ENCODE measurements around the gene PADI6.
"Not testable (repeated sequence)": the region's sequence is repeated elsewhere in the genome, so short reads cannot be mapped to it uniquely, and the experiment has no call there.

The PADI6 gene

DNA sequence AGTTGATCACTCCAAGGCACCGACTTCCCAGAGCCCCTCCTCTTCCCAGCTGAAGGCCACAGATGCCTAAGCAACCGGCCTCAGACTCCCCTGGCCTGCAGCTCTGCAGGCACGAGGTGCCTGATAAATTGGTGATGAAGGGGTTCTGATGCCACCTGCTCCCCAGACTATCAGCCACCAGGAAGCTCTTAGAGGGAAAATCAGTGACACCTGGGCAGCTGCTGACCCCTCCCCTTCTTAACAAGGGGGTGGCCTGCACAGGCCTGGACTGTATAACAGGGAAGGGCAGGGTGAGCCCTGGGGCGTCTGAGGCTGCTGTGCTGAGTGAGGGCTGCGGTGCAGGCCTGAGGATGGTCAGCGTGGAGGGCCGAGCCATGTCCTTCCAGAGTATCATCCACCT, at the start of gene PADI6:
PADI6 (plus strand) TSS at position 301 of the 400 bp plus-strand sequence; CDS start at position 351, 50 bp downstream.
- DNase-seq (ENCODE audit: low read depth), result no peak

DNA sequence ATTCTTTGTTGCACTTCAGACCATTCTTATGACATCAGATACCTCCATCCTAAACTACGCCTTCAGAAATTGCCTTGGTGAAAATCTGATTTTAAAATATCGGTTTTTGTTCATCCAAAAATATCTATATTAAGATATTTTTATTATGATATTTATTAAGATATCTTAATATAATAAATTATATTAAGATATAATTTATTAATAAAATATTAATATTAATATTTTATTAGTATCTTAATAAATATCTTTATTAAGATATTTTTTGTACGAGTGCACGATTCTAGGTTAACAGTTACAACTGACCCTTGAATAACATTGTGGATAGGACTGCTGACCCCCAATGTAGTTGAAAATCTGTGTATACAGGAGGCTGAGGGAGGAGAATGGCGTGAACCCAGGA, 43.1 kb upstream of the PADI6 start:
- no peak for DNase-seq (ENCODE audit: low read depth)

DNA sequence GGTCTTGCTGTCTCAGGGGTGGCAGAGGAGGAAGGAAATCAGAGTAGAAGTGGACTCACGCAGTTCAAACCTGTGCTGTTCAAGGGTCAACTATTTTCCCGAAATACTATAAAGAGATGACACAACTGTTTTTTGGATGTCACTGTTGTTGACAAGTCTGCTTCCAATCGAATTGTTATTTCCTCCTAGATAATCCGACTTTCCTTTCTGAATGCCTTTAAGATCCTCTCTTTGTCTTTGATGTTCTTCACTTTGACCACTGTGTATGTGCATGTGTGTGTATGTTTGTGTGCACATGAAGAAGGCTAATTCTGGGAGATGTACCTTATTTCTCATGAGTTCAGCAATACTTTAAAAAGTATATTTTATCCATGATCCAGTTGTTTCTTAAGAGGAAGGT, 42.4 kb upstream of the PADI6 start:
- no peak for DNase-seq (ENCODE audit: low read depth)

DNA sequence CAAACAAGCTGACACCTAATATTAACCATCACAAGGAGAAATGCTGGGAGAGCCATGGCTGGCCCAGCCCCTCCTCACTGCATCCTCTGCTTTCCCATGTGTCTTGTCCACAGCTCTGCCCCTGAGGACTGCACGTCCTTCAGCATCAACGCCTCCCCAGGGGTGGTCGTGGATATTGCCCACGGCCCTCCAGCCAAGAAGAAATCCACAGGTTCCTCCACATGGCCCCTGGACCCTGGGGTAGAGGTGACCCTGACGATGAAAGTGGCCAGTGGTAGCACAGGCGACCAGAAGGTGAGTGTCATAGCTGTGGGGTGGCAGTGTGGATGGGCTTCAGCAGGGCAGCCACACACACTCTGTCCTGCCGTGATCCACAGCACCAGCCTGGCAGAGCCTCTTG, 41.1 kb upstream of the PADI6 start:
- no peak for DNase-seq (ENCODE audit: low read depth)

DNA sequence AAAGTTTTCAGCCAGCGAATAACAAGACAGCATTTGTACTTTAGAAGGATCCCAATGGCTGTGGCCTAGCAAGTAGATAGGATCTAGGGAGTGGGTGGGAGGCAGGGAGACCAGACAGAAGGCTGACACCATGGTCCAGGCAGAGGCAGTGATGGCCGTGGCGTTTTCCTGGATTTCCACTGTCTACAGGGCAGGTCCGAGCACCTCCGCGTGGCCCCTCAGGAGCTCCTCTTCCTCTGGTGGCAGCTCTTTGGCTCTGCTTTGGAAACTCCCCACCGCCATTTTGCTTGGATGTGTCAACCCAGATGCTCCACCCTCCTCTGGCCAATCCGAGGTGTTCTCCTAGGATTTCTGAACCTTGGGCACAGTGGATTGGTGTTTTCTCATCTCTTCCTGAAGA, 38.9 kb upstream of the PADI6 start:
- no peak for DNase-seq (ENCODE audit: low read depth)

DNA sequence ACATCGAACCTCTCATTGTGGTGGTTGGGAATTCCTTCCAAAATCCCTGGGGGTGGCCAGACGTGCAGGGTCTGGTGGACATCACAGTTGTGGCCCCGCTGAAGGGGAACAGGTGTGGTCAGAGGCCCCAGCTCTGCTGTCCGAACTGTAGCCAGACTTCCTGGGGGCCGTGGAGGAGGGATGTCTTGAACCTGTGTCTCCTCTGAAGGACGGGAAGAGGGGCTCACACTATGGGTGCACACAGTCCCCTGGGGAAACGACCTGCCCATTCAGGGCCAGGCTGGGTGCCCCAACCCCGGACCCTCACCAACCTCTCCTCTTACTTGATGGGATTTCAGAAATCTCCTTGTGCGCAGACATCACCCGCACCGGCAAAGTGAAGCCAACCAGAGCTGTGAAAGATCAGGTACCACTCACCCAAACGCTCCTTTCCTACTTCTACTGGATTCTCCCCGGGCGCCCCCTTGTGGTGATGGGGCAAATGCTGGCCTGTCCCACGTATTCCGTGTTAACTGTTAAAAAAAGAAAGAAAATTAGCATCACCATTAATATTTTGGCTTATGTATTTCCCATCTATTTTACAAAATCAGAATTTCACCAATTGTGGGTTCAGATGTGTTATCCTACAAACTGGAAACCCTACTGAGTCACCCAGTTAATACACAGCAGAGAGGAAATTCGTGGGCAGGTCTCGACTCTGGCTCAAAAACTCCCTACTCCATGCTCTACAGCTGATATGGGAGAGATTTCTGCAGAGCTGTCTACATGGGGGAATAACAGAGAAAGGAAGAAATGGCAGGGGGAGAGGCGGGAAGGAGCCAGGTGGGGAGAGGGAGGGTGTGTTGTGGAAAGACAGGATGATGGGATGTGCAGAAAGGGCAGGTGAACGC, 35.9 kb upstream of the PADI6 start:
- peak; percentile 48 for DNase-seq (ENCODE audit: low read depth)

DNA sequence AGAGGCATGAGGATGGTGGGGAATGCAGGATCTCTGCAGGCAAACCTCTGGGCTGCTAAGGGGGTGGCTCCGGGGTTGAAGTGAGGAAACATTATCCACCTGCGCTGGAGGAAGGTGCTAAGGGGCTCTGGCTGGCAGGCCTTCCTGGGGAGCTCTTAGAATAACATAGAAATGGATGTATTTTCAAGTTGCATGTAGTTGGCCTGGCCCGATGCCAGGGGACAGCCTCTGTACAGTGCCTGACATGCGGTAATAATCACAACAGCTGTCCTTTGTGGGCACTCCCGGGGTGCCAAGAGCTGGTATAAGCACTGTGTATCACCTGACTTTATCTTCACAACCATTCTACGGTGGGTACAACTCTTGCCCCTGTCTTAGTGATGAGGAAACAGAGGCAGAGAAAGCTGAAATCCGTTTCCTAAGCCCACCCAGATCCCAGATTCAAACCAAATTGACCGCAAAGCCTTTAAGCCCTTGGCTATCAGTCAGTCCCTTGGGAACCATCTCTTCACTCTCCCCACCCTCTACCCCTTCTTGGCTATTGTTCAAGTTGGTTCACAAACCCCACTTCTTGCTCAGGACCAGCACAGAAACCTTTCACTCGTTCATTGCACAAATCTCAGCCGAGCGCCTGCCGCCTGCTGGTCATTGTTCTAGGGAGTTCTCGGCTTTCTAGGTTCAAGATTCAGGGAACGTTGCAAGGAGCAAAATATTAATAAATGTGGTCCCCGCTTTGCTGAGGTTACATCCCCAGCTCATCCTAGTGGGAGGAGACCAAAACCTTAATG, 33.1 kb upstream of the PADI6 start:
- no peak for DNase-seq (ENCODE audit: low read depth)

DNA sequence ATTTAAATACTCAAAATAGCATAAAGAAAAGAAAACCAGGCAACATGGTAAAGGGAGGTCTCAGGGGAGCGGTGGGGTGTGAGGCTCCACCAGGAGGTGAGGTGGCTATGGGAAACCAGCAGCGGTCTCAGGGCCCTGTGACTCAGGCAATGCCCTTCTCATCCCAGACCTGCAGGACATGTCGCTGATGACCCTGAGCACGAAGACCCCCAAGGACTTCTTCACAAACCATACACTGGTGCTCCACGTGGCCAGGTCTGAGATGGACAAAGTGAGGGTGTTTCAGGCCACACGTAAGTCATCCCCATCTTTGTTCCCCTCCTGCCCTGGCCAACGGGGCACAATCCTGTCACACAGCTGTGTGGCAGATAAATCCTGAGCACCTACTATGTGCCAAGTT, 32.5 kb upstream of the PADI6 start:
- DNase-seq (ENCODE audit: low read depth), result no peak

DNA sequence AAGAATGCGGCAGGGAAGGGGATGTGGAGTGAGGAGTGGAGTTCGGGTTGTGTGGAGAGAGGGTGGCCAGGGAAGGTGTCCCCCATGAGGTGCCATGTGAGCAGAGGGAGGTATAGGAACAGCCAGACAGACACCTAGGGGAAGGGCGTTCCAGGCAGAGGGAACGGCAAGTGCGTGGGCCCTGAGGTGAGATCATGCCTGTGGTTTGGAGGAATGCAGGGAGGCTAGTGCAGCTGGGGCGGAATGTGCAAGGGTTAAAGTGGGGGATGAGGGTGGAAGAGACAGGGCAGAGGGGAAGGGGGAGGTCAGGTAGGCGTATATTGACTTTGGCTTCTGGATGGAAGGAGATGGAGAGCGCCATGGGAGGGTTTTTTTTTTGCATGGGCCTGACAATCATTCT, 31.6 kb upstream of the PADI6 start:
- DNase-seq (ENCODE audit: low read depth), result no peak

DNA sequence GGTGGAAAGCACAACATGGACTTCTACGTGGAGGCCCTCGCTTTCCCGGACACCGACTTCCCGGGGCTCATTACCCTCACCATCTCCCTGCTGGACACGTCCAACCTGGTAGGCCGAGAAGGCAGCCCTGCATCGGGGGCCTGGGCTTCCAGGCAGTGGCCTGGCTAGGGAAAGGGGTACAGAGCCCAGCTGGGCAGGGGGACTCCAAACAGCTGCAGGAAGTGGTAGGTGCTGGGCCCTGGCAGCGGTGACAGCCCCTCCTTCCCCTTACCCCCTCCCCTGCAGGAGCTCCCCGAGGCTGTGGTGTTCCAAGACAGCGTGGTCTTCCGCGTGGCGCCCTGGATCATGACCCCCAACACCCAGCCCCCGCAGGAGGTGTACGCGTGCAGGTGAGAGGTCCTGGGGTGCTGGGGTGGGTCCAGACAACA, 30.0 kb upstream of the PADI6 start:
- no peak for DNase-seq (ENCODE audit: low read depth)

DNA sequence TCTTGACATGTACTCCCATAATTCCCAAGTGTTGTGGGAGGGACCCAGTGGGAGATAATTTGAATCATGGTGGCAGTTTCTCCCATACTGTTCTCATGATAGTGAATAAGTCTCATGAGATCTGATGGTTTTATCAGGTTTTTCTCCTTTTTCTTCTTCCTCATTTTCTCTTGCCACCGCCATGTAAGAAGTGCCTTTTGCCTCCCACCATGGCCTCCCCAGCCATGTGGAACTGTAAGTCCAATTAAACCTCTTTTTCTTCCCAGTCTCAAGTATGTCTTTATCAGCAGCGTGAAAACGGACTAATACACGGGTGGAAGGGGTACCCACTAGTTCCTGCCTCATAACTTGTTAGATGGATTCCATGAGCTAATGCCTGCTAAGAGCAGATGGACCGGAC, 26.5 kb upstream of the PADI6 start:
- DNase-seq (ENCODE audit: low read depth), result not testable (repeated sequence)

DNA sequence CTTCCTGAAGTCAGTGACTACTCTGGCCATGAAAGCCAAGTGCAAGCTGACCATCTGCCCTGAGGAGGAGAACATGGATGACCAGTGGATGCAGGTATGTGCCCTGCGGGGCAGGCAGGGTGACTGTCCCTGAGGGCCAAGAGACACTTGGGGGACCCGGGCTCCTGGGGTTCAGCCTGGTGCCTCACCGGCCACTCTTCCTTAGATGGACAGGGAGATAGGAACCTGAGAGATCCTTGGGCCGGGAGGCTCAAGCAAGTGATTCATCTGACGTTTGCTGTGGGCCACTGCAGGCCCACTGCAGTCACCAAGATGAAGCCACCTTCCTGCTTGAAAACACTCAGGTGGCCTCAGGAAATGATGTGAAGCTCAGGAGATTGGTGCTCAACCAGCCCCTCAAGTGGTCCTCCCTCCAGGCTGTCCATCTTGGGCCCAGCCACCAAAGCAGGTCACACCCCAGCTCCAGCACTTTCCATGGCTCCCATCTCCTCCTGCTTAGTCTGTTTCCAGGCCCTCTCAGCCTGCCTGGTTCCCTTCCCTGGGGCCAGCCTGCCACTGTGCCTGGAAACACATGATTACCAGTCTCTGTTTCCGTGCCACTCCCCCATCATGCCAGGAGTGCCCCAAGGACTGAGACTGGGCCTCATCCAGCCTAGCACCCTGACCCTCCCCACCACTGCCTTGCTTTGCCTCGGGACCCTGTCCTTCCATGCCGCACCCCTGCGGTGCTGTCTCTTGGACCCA, 25.8 kb upstream of the PADI6 start:
- no peak for DNase-seq (ENCODE audit: low read depth)

DNA sequence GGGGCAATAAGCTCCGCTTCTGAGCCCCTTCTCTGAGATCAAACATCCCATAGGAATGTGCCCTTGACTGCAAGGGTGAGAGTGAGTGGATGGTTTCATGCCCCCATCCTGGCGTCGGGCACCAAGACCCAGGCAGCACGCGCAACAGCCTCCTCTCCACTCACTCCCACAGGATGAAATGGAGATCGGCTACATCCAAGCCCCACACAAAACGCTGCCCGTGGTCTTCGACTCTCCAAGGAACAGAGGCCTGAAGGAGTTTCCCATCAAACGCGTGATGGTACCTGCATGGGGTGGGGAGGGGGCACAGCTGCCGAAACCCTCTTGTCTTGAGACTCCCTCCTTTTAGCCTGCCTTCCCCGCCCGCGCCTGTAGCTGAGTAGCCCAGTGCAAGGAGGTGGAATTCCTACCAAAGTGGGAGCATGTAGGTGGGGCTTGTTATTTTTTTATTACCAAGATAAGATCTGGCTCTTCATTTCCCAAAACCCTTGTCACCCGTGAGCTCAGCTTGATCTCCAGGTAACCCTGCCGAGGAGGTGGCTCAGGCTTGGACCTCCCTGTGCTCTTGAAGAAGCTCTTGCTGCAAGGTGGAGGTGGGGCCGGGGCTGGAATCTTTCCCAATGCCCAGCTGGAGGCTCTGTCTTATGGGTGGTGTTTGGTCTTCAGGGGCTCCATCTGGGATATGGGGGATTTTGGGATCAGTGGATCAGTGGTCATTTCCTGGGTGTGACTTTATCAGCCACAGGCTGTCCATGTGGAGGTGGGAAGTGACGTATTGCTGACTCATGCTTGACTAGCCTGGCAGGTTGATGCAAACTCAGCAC, 24.0 kb upstream of the PADI6 start:
- DNase-seq (ENCODE audit: low read depth), result no peak

DNA sequence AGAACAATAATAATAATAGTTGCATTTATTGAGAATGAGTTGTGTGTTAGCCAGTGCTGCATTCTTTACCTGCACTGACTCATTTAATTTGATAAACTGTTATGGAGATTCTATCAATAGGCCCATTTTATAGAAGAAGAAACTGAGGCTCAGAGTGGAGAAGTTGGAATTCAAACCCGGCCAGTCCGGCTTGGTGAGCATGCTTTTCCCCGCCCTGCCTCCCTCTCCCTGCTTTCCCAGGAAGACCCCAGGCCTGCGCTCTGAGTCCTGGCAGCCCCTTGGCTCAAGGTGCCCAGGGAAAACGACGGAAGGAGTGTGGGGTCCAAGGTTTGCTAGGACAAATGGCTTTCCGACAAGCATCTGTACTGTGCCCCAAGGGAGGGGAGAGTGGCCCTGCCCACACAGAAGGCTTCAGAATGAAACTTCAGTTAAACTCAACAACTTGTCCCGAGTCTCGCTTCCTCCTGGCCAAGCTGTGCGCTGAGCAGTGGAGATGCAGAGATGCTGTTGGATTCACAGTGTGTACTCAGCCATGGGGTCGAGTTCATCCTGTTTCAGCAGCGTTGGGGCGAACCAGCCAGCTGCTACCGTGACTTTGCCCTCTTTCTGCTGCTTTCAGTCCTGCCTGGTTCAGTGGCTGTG, 23.3 kb upstream of the PADI6 start:
- DNase-seq (ENCODE audit: low read depth), result no peak

DNA sequence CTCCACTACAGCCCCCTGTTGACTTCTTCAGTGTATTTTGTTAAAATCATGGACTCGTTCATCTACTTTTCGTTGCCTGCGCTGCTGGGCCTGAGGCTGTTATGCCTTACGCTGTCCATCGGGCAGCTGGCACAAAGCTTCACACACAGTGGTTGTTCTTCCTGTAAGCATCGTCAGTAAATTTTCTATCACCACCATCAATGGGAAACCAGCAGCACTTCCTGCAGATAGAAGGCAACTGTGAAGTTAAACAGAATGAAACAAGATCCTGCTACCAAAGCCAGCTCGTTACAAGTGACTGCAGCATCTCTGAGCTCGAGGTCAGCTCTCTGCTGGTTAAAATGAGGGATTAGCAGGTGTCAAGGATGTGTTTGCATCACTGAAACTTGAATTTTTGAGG, 21.9 kb upstream of the PADI6 start:
- DNase-seq (ENCODE audit: low read depth), result no peak

DNA sequence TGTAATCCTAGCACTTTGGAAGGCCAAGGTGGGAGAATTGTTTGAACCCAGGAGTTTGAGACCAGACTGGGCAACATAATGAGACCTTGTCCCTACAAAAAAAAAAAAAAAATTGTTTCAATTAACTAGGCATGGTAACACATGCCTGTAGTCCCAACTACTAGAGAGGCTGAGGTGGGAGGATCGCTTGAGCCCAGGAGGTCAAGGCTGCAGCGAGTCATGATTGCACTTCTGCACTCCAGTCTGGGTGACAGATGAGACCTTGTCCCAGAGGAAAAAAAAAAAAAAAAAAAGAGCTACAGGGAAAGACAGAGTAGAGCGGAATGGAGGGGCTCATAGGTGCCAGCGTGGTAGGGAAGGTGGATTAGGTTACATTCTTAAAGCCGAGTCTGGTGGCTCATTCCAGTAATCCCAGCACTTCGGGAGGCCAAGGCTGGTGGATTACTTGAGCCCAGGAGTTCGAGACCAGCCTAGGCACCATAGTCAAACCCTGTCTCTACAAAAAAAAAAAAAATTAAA, 21.0 kb upstream of the PADI6 start:
- no peak for DNase-seq (ENCODE audit: low read depth)

DNA sequence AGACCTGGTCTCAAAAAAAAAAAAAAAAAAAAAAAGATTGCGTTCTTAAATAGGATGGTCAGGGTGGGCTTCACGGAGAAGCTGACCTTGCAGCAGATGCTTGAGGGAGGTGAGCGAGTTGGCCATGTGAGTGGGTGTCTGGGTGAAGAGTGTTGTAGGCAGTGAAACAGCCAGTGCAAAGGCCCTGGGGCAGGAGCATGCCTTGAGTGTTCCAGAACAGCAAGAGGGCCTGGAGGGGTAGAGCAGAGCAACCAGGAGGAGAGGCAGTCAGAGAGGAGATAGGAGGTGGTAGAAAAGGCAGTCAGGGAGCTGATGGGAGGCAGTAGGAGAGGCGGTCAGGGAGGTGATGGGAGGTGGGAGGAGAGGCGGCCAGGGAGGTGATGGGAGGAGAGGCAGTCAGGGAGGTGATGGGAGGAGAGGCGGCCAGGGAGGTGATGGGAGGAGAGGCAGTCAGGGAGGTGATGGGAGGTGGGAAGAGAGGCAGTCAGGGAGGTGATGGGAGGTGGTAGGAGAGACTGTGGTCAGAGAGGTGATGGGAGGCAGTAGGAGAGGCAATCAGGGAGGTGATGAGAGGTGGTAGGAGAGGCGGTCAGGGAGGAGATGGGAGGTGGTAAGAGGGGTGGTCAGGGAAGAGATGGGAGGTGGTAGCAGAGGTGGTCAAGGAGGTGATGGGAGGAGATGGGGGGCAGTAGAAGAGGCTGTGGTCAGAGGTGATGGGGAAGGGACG, 20.2 kb upstream of the PADI6 start:
- DNase-seq (ENCODE audit: low read depth), result no peak

DNA sequence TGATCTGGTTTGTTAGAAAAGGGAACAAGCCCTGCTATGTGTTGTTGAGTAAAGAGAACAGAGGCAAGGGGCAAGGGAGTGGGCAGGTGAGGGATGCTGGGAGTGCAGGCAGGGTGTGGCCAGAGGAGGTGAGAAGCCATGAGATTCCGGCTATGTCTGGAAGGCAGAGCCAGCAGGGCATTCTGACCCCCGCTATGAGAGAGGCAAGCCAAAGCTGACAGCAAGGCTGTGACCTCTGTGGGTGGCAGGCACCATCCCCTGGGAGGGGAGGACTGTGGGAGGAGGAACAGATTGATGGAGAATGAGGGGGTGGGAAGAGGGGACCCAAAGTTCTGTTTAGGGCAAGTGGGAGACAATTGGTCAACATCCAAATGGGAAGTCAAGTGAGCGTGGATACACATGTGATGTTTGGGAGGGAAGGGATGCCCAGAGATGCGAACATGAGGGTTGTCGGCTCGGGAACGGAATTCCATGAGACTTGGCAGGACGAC, 19.5 kb upstream of the PADI6 start:
- DNase-seq (ENCODE audit: low read depth), result no peak

DNA sequence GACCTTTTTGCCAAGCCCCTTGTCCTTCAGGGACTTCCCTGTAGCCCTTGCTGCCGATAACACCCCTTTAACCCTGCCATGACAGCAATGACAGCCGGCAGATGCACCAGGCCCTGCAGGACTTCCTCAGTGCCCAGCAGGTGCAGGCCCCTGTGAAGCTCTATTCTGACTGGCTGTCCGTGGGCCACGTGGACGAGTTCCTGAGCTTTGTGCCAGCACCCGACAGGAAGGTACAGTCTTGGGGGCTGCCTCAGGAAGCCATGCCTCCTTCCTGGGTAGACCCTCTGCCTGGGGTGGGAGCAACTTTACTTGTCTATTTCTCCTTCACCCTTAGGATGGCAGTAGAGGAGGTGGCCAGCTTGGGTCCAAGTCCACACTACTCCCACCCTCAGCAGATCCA, 16.1 kb upstream of the PADI6 start:
- peak; percentile 17 for DNase-seq (ENCODE audit: low read depth)

DNA sequence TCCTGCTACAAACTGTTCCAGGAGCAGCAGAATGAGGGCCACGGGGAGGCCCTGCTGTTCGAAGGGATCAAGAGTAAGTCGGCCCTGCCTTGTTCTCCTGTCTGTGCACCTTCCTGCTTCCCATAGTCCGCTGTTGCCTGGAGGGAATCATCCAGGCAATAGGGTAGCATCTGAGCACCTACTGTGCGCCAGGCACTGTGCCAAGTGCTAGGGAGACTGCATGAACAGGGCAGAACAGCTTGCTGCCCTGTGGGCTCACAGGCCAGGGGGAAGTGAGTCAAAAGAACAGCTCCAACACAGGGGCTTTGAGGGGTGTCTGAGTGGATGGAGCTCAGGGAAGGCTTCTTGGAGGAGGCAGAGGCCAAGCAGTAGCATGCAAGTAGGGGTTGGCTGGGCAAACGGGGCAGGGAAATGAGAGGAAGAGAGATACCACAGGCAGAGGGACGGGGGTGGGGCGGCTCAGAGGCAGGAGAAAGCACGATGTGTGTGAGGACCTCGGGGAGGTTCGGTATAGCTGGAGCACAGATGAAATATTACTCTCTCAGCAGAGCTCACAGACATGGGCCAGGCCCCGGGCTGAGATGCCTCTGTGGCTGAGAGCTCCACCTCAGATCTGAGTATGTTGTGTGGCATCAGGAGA, 15.5 kb upstream of the PADI6 start:
- no peak for DNase-seq (ENCODE audit: low read depth)
